SU-DHL-6 (cell line): Measurements from ENCODE around the gene PCSK9.

Source experiments
- H2AFZ ChIP-seq: fragments of 200-600 bp; sonication (generic); 2 replicates; pipeline ENCODE4 v1.6.1; 2014; ENCODE audit warnings: low read depth, mild to moderate bottlenecking, moderate library complexity, mixed read lengths, antibody characterized with exemption, low read length; ENCODE audit not compliant: severe bottlenecking
- H3F3A ChIP-seq: fragments of 200-600 bp; shearing (Covaris generic); 2 replicates; pipeline ENCODE4 v1.6.0; 2016; ENCODE audit warnings: antibody characterized with exemption, mild to moderate bottlenecking; ENCODE audit not compliant: insufficient read depth
- H3K27ac ChIP-seq: fragments of 200-600 bp; sonication (generic); 2 replicates; pipeline ENCODE4 v1.5.1; 2016; ENCODE audit warnings: low read depth, mild to moderate bottlenecking, low read length, moderate library complexity, mixed read lengths
- H3K27me3 ChIP-seq: fragments of 200-600 bp; sonication (generic), shearing (Covaris generic); 2 replicates; pipeline ENCODE4 v1.6.0; 2014; ENCODE audit warnings: mild to moderate bottlenecking, low read length
- H3K36me3 ChIP-seq: fragments of 200-600 bp; sonication (generic); 2 replicates; pipeline ENCODE4 v1.6.1; 2014; ENCODE audit warnings: mild to moderate bottlenecking, low read length, mixed read lengths
- H3K4me2 ChIP-seq: fragments of 300-600, 200-600 bp; shearing (Covaris generic), sonication (generic); 2 replicates; pipeline ENCODE4 v1.6.0; 2014; ENCODE audit warnings: low read length, low read depth, mild to moderate bottlenecking; ENCODE audit not compliant: poor library complexity, severe bottlenecking
- H3K4me3 ChIP-seq: fragments of 200-600 bp; sonication (generic); 2 replicates; pipeline ENCODE4 v1.5.1; 2014; ENCODE audit warnings: antibody characterized with exemption, low read length, mild to moderate bottlenecking, mixed read lengths; ENCODE audit not compliant: insufficient read depth, poor library complexity, severe bottlenecking
- H3K79me2 ChIP-seq: fragments of 200-600 bp; sonication (generic); 2 replicates; pipeline ENCODE4 v1.6.1; 2014; ENCODE audit warnings: mild to moderate bottlenecking, low read length, moderate library complexity; ENCODE audit not compliant: insufficient read depth
- H3K9ac ChIP-seq: fragments of 200-600 bp; sonication (generic); 2 replicates; pipeline ENCODE4 v1.7.0; 2014; ENCODE audit warnings: mild to moderate bottlenecking, low read length
- H3K9me2 ChIP-seq: fragments of 200-600 bp; sonication (generic); replicated peaks from 2 replicates; pipeline ENCODE4 v1.6.1; 2014; ENCODE audit warnings: low read length; ENCODE audit not compliant: insufficient read depth
- H3K9me3 ChIP-seq: fragments of 200-600 bp; sonication (generic); 2 replicates; pipeline ENCODE4 v1.6.1; 2014; ENCODE audit warnings: low read length, mixed read lengths; ENCODE audit not compliant: insufficient read depth
- H4K20me1 ChIP-seq: fragments of 200-600 bp; sonication (generic); 2 replicates; pipeline ENCODE4 v1.6.1; 2014; ENCODE audit warnings: low read depth, mild to moderate bottlenecking, antibody characterized with exemption, low read length, moderate library complexity, mixed read lengths
- CTCF ChIP-seq: fragments of 200-600 bp; sonication (generic); IDR thresholded peaks from one replicate; pipeline ENCODE4 v1.5.1; 2017; ENCODE audit warnings: antibody characterized with exemption, mild to moderate bottlenecking, low read length, moderate library complexity; ENCODE audit not compliant: insufficient read depth, poor library complexity, severe bottlenecking
- EZH2phosphoT487 ChIP-seq: fragments of 200-600 bp; sonication (generic), shearing (Covaris generic); conservative IDR thresholded peaks from 2 replicates; pipeline ENCODE4 v1.6.1; 2018; ENCODE audit warnings: mild to moderate bottlenecking, antibody characterized with exemption, low read length, moderate library complexity, mixed read lengths

PCSK9 gene

GRCh38 chr1:54998677-54999076 lies 40.7 kb upstream of the PCSK9 start, which contains the start of gene BSND:
TSS of gene BSND (plus strand) at chr1:54998933. CDS start at chr1:54999187, 254 bp downstream.
- Histone ChIP-seq H3K79me2 (no peaks in the 10 kb centered on the region), H3K9me2 (no peaks in the 10 kb centered on the region), H3K4me2 (no peak within 1 kb of the TSS), H3K4me3 (no peak within 1 kb of the TSS), H3K9me3 (no peaks in the 10 kb centered on the region), H2AFZ (no peak within 1 kb of the TSS), H3K27me3 (no peaks in the 10 kb centered on the region), H3F3A (no peaks in the 10 kb centered on the region), H3K36me3 (no peaks in the 10 kb centered on the region), H4K20me1 (no peaks in the 10 kb centered on the region), H3K27ac (no peak within 1 kb of the TSS), H3K9ac (no peak within 1 kb of the TSS)
- TF ChIP-seq CTCF (no peak), EZH2phosphoT487 (no peak)

- TF ChIP-seq CTCF: no peak
- no peak for TF ChIP-seq EZH2phosphoT487
- no peaks in the 10 kb centered on the region for H3K27me3 ChIP-seq
- H4K20me1 ChIP-seq: no peaks in the 10 kb centered on the region
Measured at GRCh38 chr1:55000110-55001085, 39.0 kb upstream of the PCSK9 start.

GRCh38 chr1:55001311-55001710 lies 38.0 kb upstream of the PCSK9 start:
- H3F3A ChIP-seq: no peaks in the 10 kb centered on the region
- no peaks in the 10 kb centered on the region for H3K79me2 ChIP-seq
- no peak overlapping the region for H2AFZ ChIP-seq
- H3K9me2 ChIP-seq: no peaks in the 10 kb centered on the region
- H3K36me3 ChIP-seq: no peaks in the 10 kb centered on the region
- H4K20me1 ChIP-seq: no peaks in the 10 kb centered on the region
- no peaks in the 10 kb centered on the region for H3K9me3 ChIP-seq
- H3K4me3 ChIP-seq: no peak overlapping the region
- H3K27ac ChIP-seq: no peak overlapping the region
- no peaks in the 10 kb centered on the region for H3K27me3 ChIP-seq
- H3K9ac ChIP-seq: no peak overlapping the region
- H3K4me2 ChIP-seq: no peak overlapping the region
- TF ChIP-seq EZH2phosphoT487 (no peak), CTCF (no peak)

More at GRCh38 chr1:55000110-55001085, 39.0 kb upstream of the PCSK9 start:
- Histone ChIP-seq H3K9ac (no peak overlapping the region), H3K4me3 (no peak overlapping the region), H3K9me3 (no peaks in the 10 kb centered on the region), H3K9me2 (no peaks in the 10 kb centered on the region), H3K27ac (no peak overlapping the region), H3F3A (no peaks in the 10 kb centered on the region), H2AFZ (no peak overlapping the region), H3K36me3 (no peaks in the 10 kb centered on the region), H3K4me2 (no peak overlapping the region), H3K79me2 (no peaks in the 10 kb centered on the region)
